ENCODE results near the gene NCAPH2. TPM values are rescaled to one million over a fixed set of nuclear protein-coding genes. Genes with fewer than 3 reads are reported as not detected.

The NCAPH2 gene
- total and polyA plus RNA-seq, 2 of the 13 experiments (the other 11 are each of a cell fraction or from before 2014, with no cell fraction given) = 28.1 to 64.4 TPM

DNA sequence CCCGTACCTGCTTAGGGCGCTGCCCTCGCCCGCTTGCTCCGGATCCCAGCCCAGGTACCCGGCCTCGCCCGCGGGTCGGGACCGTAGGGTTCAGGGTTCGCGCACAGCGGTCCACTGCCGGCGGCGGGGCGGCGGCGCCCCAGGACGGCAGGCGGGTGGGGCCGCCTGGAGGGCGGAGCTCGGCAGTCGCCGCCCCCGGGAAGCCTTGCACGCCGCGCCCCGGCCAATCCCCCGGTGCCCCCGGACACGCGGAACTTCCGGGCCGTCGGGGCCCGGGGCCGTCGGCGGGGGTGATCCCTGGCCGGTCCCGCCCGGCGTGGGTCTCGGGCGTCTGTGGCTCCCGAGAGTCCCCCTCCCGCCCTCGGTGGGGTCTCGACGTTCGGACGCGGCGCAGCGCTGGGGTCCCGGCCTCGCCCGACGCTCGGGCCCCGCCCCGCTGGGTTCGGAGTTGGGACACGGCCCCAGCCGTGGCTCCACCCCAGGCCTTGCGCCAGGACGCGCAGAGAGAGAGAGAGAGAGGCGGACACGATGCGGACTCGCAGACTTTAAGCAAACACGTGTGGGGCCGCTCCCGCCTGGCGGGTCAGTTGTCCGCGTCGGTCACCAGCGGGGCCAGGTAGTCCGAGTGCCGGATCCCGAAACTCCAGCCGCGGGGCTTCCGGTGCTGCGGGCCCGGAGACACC is 22.0 kb downstream of the NCAPH2 start, which contains the start of gene TYMP (continued):
- TF ChIP-seq, protein P1, sequence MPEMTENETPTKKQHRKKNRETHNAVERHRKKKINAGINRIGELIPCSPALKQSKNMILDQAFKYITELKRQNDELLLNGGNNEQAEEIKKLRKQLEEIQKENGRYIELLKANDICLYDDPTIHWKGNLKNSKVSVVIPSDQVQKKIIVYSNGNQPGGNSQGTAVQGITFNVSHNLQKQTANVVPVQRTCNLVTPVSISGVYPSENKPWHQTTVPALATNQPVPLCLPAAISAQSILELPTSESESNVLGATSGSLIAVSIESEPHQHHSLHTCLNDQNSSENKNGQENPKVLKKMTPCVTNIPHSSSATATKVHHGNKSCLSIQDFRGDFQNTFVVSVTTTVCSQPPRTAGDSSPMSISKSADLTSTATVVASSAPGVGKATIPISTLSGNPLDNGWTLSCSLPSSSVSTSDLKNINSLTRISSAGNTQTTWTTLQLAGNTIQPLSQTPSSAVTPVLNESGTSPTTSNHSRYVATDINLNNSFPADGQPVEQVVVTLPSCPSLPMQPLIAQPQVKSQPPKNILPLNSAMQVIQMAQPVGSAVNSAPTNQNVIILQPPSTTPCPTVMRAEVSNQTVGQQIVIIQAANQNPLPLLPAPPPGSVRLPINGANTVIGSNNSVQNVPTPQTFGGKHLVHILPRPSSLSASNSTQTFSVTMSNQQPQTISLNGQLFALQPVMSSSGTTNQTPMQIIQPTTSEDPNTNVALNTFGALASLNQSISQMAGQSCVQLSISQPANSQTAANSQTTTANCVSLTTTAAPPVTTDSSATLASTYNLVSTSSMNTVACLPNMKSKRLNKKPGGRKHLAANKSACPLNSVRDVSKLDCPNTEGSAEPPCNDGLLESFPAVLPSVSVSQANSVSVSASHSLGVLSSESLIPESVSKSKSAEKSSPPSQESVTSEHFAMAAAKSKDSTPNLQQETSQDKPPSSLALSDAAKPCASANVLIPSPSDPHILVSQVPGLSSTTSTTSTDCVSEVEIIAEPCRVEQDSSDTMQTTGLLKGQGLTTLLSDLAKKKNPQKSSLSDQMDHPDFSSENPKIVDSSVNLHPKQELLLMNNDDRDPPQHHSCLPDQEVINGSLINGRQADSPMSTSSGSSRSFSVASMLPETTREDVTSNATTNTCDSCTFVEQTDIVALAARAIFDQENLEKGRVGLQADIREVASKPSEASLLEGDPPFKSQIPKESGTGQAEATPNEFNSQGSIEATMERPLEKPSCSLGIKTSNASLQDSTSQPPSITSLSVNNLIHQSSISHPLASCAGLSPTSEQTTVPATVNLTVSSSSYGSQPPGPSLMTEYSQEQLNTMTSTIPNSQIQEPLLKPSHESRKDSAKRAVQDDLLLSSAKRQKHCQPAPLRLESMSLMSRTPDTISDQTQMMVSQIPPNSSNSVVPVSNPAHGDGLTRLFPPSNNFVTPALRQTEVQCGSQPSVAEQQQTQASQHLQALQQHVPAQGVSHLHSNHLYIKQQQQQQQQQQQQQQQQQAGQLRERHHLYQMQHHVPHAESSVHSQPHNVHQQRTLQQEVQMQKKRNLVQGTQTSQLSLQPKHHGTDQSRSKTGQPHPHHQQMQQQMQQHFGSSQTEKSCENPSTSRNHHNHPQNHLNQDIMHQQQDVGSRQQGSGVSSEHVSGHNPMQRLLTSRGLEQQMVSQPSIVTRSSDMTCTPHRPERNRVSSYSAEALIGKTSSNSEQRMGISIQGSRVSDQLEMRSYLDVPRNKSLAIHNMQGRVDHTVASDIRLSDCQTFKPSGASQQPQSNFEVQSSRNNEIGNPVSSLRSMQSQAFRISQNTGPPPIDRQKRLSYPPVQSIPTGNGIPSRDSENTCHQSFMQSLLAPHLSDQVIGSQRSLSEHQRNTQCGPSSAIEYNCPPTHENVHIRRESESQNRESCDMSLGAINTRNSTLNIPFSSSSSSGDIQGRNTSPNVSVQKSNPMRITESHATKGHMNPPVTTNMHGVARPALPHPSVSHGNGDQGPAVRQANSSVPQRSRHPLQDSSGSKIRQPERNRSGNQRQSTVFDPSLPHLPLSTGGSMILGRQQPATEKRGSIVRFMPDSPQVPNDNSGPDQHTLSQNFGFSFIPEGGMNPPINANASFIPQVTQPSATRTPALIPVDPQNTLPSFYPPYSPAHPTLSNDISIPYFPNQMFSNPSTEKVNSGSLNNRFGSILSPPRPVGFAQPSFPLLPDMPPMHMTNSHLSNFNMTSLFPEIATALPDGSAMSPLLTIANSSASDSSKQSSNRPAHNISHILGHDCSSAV (CRISPR knock-in tag; IDR thresholded peaks at IDR 0.05; ENCODE audit: borderline replicate concordance) = no peak
- TF ChIP-seq TEAD2 (CRISPR knock-in tag; IDR thresholded peaks at IDR 0.05) (no peak), ZNF780A (CRISPR knock-in tag; IDR thresholded peaks at IDR 0.05) (no peak), SCMH1 (CRISPR knock-in tag; IDR thresholded peaks at IDR 0.05; ENCODE audit: borderline replicate concordance) (no peak), ZNF235 (CRISPR knock-in tag; IDR thresholded peaks at IDR 0.05; ENCODE audit: borderline replicate concordance) (no peak; the same call in 1 of the 2 replicates), DPF2 (CRISPR knock-in tag; IDR thresholded peaks at IDR 0.05; ENCODE audit: borderline replicate concordance, low read depth) (no peak), ZNF781 (CRISPR knock-in tag; IDR thresholded peaks at IDR 0.05; ENCODE audit: borderline replicate concordance, not compliant biosample characterization) (peak; percentile 52), BHLHE40 (IDR thresholded peaks at IDR 0.05; ENCODE audit: low read length) (peak; percentile 53; the same call in 1 of the 2 replicates), ZNF33A (CRISPR knock-in tag; IDR thresholded peaks at IDR 0.05; ENCODE audit: borderline replicate concordance) (0 out of 2 replicates have a peak, but pooled peaks have one; percentile 12), PCBP2 (optimal IDR thresholded peaks at IDR 0.05; ENCODE audit: low read depth, low read length, poor library complexity, severe bottlenecking) (no peak), MXD3 (CRISPR knock-in tag; IDR thresholded peaks at IDR 0.05) (0 out of 2 replicates have a peak, but pooled peaks have one; percentile 22), ZNF234 (CRISPR knock-in tag; conservative IDR thresholded peaks at IDR 0.05) (peak; percentile 35), ZNF800 (CRISPR knock-in tag; IDR thresholded peaks at IDR 0.05) (no peak)
- TF ChIP-seq, protein P2, sequence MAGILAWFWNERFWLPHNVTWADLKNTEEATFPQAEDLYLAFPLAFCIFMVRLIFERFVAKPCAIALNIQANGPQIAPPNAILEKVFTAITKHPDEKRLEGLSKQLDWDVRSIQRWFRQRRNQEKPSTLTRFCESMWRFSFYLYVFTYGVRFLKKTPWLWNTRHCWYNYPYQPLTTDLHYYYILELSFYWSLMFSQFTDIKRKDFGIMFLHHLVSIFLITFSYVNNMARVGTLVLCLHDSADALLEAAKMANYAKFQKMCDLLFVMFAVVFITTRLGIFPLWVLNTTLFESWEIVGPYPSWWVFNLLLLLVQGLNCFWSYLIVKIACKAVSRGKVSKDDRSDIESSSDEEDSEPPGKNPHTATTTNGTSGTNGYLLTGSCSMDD (CRISPR knock-in tag; IDR thresholded peaks at IDR 0.05) = no peak
- TF ChIP-seq, protein P3, sequence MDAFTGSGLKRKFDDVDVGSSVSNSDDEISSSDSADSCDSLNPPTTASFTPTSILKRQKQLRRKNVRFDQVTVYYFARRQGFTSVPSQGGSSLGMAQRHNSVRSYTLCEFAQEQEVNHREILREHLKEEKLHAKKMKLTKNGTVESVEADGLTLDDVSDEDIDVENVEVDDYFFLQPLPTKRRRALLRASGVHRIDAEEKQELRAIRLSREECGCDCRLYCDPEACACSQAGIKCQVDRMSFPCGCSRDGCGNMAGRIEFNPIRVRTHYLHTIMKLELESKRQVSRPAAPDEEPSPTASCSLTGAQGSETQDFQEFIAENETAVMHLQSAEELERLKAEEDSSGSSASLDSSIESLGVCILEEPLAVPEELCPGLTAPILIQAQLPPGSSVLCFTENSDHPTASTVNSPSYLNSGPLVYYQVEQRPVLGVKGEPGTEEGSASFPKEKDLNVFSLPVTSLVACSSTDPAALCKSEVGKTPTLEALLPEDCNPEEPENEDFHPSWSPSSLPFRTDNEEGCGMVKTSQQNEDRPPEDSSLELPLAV (CRISPR knock-in tag; conservative IDR thresholded peaks at IDR 0.05; ENCODE audit: low read depth) = 0 out of 2 replicates have a peak, but pooled peaks have one; percentile 44

Measured in HepG2 (cell line).